GM19238 (cell line): ENCODE data around the gene MPZ.
"Not testable (repeated sequence)": the region's sequence is repeated elsewhere in the genome, so short reads cannot be mapped to it uniquely, and the experiment has no call there.

Experiments
- DNase-seq: peaks from one replicate; pipeline ENCODE4 v3.0.0; 2011; ENCODE audit warnings: low spot score; ENCODE audit not compliant: insufficient read length

MPZ gene

DNA sequence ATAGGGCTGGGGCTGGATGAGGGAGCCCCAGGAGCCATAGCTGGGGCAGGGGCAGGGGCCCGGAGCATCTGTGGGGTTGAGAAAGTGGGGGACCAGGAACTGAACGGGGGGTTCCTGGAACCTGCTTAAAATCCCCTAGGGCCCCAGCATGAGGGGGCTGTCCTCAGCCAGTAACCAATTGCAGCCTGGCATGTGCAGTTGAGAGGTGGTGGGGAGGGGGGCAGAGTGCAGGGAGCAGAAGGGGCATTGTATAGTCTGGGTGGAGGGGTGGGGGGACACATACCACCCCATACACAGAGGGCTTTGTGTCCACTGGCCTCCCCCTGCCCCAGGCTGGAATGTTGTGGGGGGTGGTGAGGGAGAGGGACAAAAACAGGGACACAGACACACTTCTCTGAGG, at the start of gene MPZ:
MPZ (minus strand) TSS at position 101 of the 400 bp plus-strand sequence; CDS start at position 38, 63 bp downstream.
- no peak for DNase-seq

DNA sequence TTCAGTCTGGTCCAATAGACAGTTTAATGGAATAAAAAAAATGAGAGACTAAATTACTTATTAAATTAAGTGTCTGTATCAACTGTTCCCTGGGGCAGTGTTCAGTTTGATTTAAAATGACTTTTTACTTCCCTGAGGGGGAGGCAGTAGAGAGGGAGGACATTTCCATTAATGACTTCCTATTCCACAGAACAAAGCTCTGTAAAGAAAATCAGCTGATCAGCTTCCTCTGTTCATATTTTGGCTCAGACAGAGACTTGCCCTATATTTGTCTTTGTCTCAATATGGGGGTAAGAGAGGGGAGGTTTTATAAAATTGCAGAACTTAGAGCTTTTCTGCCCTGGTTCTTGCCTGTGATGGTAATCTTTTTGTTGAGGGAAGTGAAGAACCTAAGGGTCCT, 49.5 kb upstream of the MPZ start:
- DNase-seq = no peak

GRCh38 chr1:161357073-161357472, 47.3 kb upstream of the MPZ start:
- no peak for DNase-seq

DNA sequence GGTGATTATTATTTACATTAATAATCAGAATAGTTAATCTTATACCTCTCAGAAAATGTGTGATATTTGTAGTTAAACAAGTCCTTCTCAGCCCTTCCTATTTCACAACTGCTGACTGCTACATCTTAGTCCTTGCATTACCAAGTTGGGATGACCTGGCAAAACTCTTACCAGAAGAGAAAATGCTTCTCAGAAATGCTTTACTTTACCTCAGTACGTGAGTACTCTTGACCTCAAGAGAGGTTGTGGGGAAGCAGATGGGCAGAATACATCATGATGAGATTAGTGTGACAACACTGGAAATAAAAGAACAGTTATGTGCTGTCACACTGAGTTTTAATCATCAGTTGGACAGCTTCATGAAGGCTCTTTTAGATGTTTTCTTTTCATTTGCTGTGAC, 41.7 kb upstream of the MPZ start:
- no peak for DNase-seq

DNA sequence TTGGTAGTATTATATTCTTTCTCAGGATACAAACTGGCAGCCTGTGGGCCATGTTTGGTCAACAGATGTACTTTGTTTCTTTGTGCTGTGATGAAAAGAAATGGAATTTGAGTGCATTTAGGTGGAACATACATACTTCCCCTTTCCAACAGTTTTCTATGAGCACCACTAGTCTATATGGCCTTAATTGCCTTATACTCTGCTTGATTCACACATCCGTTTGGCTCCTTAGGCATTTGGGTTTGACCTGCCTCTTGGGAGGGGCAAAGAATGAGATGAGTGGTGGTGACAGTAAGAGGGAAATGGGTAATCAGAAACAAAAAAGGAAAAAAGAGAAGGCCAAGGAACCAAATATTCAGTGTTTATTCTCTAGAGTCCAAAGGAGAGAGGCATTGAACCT, 40.9 kb upstream of the MPZ start:
- DNase-seq = no peak

DNA sequence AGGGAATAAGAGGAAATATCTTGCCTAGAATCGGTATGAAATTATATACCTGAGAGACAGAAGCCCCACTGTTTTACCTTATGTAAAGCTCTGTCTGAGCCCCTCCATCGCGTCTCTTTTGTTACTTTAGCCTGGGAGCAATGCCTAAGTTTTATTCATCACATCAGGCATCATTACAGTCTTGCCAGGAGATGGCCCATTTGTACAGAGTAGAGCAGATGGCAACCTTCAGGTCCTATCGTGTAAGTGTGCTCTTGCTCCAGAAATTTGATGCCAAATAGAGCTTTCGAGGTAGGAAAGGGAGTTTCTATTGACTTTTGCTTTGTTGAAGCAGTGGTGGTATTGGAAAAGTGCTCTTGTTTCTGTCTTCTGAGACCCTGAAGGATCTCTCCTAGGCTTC, 33.1 kb upstream of the MPZ start:
- no peak for DNase-seq

DNA sequence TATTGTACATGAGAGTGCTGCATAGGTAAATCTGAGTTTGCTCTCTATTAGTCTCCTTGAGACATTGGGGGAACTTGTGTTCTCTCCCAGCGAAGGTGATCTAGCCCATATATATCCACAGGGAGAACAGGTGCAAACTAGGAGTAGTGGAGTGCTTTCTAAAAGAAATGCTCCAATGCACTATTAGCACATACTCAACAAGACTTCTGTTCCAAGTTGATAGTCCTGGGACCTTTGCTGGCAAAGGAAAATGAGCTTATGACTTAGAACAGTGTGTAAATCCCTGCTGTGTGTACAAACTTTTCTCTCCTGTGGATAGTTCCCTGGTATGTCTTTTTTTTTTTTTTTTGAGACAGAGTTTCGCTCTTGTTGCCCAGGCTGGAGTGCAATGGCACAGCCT, 32.4 kb upstream of the MPZ start:
- DNase-seq = no peak

DNA sequence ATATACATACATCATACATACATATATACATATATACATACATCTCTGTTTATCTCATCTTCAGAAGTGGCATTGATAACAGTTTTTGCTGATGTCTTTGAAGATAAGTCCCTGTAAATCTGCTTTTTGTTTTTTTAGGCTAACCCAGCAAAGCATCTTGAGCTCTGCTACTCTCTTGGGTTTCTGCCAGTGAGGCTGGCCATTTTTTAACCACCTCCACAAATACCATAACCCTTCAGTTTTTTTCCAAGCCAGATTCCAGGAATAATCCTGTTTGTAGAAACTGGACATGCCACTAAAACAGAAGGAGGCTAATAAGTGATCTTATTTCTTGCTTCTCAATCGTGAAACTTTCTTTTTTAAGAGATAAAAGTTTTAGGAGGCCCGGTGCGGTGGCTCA, 26.0 kb upstream of the MPZ start:
- no peak for DNase-seq

DNA sequence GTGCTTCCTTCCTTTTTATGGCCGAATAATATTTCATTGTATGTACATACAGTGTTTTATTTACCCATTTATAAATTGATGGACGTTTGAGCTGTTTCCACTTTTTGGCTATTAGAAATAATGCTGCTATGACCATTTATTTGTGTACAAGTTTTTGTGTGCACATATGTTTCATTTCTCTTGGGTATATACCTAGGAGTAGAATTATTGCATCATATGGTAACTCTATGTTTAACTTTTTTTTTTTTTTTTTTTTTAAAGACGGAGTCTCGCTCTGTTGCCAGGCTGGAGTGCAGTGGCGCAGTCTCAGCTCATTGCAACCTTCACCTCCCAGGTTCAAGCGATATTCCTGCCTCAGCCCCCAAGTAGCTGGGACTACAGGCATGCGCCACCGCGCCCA, 23.4 kb upstream of the MPZ start:
- DNase-seq = no peak

DNA sequence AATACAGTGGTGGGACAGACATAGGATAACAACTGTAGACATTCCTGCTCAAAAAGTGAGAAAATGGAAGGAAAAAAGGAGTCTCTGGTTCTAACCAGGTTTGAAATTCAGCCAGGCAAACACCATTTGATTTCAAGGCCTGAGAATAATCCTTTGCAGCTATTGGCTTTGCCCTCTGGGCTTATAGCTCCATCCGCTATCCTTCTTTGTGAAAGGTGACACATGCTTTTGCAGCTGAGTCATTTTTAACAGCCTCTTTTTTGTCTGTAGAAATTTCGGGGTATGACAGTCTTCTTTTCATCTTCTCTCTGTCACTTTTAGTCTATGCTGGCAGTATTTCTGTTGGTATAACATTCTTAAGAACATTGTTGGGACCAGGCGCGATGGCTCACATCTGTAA, 20.6 kb upstream of the MPZ start:
- DNase-seq = no peak

DNA sequence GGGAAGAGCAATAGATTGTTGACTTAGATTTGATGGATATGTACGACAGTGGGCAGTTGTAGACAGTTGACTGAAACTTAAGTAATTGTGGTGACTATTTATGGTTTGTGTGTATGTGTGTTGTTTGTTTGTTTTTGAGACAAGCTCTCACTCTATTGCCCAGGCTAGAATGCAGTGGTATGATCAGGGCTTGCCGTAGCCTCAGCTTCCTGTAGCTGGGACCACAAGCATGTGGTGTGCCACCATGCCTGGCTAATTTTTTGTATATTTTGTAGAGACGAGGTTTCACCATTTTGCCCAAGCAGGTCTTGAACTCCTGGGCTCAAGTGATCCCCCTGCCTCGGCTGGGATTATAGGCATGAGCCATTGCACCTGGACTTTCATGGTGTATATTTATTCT, 14.3 kb upstream of the MPZ start:
- DNase-seq = no peak

GRCh38 chr1:161315841-161316674, 6.3 kb upstream of the MPZ start:
- DNase-seq = not testable (repeated sequence)

- DNase-seq = peak; percentile 89
Measured at GRCh38 chr1:161314201-161314981, 4.6 kb upstream of the MPZ start, which contains the start of gene SDHC. Gene SDHC (plus strand): TSS chr1:161314381. CDS start chr1:161314406, 25 bp downstream.

DNA sequence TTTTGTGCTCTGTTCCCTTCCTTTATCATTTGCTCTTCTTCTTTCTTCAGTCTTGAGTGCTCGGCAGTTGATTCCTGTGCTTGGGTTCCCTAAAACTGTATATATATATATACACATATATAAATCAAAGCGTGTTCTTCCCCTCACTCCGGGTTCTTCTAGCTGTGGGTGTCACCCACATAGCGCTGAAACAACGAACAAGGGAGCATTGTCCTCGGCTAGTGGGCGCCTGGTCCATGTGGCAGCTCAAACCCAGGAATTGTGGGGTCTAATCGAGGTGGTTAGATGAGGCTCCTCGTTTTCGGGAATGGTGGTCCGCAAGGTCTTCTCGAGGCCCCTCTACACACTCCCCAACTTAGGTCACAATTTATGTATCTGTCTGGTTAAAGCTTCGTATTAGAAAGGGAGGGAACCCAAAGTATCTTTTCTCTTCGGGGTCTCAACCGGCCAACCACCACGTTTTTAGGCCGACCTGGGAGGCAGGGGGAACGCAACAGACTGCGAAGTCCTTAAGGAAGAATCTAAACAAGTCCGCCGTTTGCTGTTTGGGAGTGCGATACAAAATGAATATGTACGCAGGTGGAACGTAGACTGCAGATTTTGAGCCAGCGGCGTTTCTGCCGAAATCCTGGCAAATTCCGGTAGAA, 3.9 kb upstream of the MPZ start:
- DNase-seq = no peak

DNA sequence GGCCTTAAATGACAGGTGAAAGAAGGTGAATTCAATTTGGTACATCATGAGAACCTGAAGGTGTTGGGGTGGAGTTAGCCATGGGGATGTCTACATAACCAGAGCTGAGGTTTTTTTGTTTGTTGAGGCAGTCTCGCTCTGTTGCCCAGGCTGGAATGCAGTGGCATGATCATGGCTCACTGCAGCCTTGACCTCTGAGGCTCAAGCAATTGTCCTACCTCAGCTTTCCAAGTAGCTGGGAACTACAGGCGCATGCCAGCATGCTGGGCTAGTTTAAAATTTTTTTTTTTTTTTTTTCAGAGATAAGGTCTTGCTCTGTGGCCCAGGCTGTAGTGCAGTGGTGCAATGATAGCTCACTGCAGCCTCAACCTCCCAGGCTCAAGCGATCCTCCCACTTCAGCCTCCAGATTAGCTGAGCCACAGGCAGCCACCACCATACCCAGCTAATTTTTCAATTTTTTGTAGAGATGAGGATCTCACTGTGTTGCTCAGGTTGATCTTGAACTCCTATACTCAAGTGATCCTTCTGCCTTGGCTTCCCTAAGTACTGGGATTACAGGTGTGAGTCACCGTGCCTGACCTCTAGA, 1.9 kb upstream of the MPZ start:
- DNase-seq = no peak

- DNase-seq = no peak
Measured at GRCh38 chr1:161307892-161308638, 1.7 kb downstream of the MPZ start.

DNA sequence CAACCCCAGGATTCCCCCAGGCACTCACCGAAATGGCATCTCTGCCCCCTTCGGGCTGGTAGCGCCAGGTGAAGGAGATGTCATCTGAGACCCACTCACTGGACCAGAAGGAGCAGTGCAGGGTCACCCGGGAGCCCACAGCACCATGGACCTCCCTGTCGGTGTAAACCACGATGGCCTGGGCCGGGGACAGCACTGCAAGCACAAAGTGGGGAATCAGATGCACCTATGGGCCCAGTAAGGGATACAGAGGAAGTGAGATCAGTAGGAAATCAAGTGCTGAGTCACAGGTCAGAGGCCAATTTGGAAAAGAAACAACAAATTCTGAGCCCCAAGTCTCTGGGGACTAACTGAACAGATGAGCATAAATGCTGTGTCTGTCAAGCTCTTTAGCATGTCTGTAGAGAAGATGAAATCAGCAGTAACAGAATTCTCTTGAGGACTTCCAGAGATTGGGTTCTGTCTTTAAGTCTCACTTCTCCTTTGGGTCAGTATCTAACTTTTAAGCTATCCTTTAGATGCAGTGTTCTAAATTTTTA, 2.5 kb downstream of the MPZ start:
- no peak for DNase-seq

GRCh38 chr1:161305867-161306519, 3.8 kb downstream of the MPZ start:
- peak; percentile 82 for DNase-seq

- DNase-seq = no peak
Measured at GRCh38 chr1:161304927-161305866, 4.6 kb downstream of the MPZ start.
